Upper lobe of left lung (tissue), 4 donors: ENCODE data around the gene CSNK1A1.

ENCODE experiments used
- EP300 ChIP-seq, 4 donors: sonication (generic); formaldehyde crosslinking; IDR thresholded peaks; one replicate each; pipeline ENCODE4 v1.5.1; 2017; ENCODE audit warnings: antibody characterized with exemption in 4 of 4, control low read depth in 2 of 4
- POLR2A ChIP-seq, 4 donors: fragments of 450-650 bp; IDR thresholded peaks; one replicate each; pipeline ENCODE4 v1.5.1; 2016 to 2017; ENCODE audit warnings: antibody characterized with exemption in 4 of 4, mild to moderate bottlenecking in 2 of 4
- POLR2AphosphoS5 ChIP-seq, 2 donors: sonication (generic); formaldehyde crosslinking; IDR thresholded peaks; one replicate each; pipeline ENCODE4 v1.5.1; 2017; ENCODE audit warnings: antibody characterized with exemption in 2 of 2
- TF ChIP-seq, protein P1 (sequence below), 6 experiments: fragments of 450-650 bp in 4 of 6; fragments of 200-600 bp in 2 of 6; sonication (generic) in 2 of 6; IDR thresholded peaks; one replicate each; pipeline ENCODE4 v1.5.1; 2016 to 2019; ENCODE audit warnings: antibody characterized with exemption in 6 of 6

DNA sequence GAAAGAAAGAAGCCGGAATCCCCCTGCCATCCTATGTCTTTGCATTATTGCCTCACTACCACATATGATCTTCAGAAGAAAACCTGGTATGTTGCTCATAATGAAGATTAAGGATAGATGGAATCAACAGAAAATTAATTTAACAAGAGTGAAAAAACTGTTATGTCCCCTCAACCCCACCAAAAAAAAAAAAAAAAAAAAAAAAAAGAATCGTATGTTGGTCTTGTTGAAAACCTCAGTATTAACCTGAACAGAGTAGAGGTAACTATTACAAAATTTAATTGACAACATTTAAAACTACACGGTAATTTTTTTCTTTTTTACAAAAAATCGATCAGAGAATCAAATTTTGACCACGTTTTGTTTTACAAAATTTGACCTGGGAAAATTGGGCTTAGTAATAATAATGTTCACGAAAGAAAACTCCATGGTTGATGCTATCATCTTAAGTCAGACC is 827 bp upstream of the CSNK1A1 start:
- TF ChIP-seq POLR2AphosphoS5 (IDR thresholded peaks at IDR 0.05): no peak
- TF ChIP-seq, protein P1, sequence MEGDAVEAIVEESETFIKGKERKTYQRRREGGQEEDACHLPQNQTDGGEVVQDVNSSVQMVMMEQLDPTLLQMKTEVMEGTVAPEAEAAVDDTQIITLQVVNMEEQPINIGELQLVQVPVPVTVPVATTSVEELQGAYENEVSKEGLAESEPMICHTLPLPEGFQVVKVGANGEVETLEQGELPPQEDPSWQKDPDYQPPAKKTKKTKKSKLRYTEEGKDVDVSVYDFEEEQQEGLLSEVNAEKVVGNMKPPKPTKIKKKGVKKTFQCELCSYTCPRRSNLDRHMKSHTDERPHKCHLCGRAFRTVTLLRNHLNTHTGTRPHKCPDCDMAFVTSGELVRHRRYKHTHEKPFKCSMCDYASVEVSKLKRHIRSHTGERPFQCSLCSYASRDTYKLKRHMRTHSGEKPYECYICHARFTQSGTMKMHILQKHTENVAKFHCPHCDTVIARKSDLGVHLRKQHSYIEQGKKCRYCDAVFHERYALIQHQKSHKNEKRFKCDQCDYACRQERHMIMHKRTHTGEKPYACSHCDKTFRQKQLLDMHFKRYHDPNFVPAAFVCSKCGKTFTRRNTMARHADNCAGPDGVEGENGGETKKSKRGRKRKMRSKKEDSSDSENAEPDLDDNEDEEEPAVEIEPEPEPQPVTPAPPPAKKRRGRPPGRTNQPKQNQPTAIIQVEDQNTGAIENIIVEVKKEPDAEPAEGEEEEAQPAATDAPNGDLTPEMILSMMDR (IDR thresholded peaks at IDR 0.05): peak in 1 of 6 experiments; percentile 6
- no peak for TF ChIP-seq POLR2A (IDR thresholded peaks at IDR 0.05)
- no peak for TF ChIP-seq EP300 (IDR thresholded peaks at IDR 0.05)
